ENCODE data around the gene CHD2.
"Not testable (repeated sequence)": the region's sequence is repeated elsewhere in the genome, so short reads cannot be mapped to it uniquely, and the experiment has no call there.

The CHD2 gene

GRCh38 chr15:93055211-93055610, 155.1 kb downstream of the CHD2 start:
- H3K9me3 ChIP-seq (ENCODE audit: control insufficient read depth, low read length) = no peaks in the 10 kb centered on the region
- no peak overlapping the region for H3K4me3 ChIP-seq (ENCODE audit: insufficient read depth, low read depth, low read length)
- no peak overlapping the region for H3K27ac ChIP-seq (ENCODE audit: insufficient read depth, low read depth, low read length, poor library complexity, severe bottlenecking)
- H3K27me3 ChIP-seq (ENCODE audit: control insufficient read depth, insufficient read depth, low read length, poor library complexity, severe bottlenecking) = no peaks in the 10 kb centered on the region
- 94 to 97% methylated on average over 11 of the region's 11 CpGs for WGBS, 2 experiments
- H3K36me3 ChIP-seq (ENCODE audit: control insufficient read depth, insufficient read depth, low read length) = peaks cover 49% of the 10 kb centered on the region
- H3K4me1 ChIP-seq (ENCODE audit: control insufficient read depth, insufficient read depth, low read length) = peaks cover 45% of the 10 kb centered on the region

GRCh38 chr15:93056836-93057235, 156.7 kb downstream of the CHD2 start:
- Histone ChIP-seq H3K4me1 (ENCODE audit: control insufficient read depth, insufficient read depth, low read length) (peaks cover 56% of the 10 kb centered on the region), H3K27ac (ENCODE audit: insufficient read depth, low read depth, low read length, poor library complexity, severe bottlenecking) (no peak overlapping the region)
- 84 to 86% methylated on average over 7 of the region's 7 CpGs for WGBS, 2 experiments

DNA sequence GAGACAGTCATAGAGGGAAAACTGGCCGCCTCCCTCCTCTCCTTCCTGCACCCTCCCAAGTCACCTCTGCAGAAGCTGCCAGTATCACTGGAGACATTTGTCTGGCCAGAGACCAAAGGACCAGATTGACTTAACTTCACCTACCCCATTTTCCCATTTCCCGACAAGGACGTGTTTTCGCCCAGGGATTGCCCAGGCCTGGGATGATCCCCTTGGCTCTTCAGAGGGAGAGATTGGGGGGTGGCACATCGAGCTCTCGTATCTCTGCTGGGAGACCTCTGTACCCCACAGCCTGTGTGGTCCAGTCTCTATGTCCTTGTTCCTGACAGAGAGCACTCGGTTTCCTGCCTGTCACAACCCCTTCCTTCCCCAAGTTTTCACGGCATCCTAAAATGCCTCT, 157.5 kb downstream of the CHD2 start:
- Histone ChIP-seq H3K36me3 (ENCODE audit: control insufficient read depth, insufficient read depth, low read length) (peaks cover 26% of the 10 kb centered on the region), H3K27ac (ENCODE audit: insufficient read depth, low read depth, low read length, poor library complexity, severe bottlenecking) (peak overlapping the region; percentile 23), H3K4me1 (ENCODE audit: control insufficient read depth, insufficient read depth, low read length) (peaks cover 50% of the 10 kb centered on the region)

More at GRCh38 chr15:93056836-93057235, 156.7 kb downstream of the CHD2 start:
- peaks cover 33% of the 10 kb centered on the region for H3K36me3 ChIP-seq (ENCODE audit: control insufficient read depth, insufficient read depth, low read length)
- H3K27me3 ChIP-seq (ENCODE audit: control insufficient read depth, insufficient read depth, low read length, poor library complexity, severe bottlenecking) = no peaks in the 10 kb centered on the region
- H3K4me3 ChIP-seq (ENCODE audit: insufficient read depth, low read depth, low read length) = no peak overlapping the region
- no peaks in the 10 kb centered on the region for H3K9me3 ChIP-seq (ENCODE audit: control insufficient read depth, low read length)

DNA sequence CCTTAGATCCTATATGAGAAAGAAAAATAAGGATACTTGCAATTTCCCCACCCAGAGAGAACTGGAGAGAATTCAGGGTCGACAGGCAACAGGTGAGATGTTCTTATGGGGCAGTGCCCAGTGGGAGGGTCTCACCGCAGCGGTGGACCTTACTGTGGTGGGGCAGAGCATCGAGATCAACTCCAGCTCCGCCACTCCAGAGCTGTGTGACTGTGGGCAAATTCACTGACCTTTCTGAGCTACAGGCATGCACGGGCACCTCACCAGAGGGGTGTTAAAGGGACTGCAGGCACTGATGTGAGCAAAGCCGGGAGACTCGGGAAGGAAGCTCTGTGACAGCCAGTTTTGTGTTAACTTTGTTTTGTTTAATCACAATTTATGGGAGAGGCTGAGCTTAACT, 158.0 kb downstream of the CHD2 start:
- Histone ChIP-seq H3K27ac (ENCODE audit: insufficient read depth, low read depth, low read length, poor library complexity, severe bottlenecking) (no peak overlapping the region), H3K36me3 (ENCODE audit: control insufficient read depth, insufficient read depth, low read length) (peaks cover 21% of the 10 kb centered on the region), H3K27me3 (ENCODE audit: control insufficient read depth, insufficient read depth, low read length, poor library complexity, severe bottlenecking) (no peaks in the 10 kb centered on the region), H3K4me1 (ENCODE audit: control insufficient read depth, insufficient read depth, low read length) (peaks cover 47% of the 10 kb centered on the region), H3K9me3 (ENCODE audit: control insufficient read depth, low read length) (no peaks in the 10 kb centered on the region), H3K4me3 (ENCODE audit: insufficient read depth, low read depth, low read length) (no peak overlapping the region)
- 92 to 95% methylated on average over 8 of the region's 8 CpGs for WGBS, 2 experiments

More for the DNA sequence above, 157.5 kb downstream of the CHD2 start:
- H3K4me3 ChIP-seq (ENCODE audit: insufficient read depth, low read depth, low read length) = no peak overlapping the region
- H3K9me3 ChIP-seq (ENCODE audit: control insufficient read depth, low read length) = no peaks in the 10 kb centered on the region
- WGBS, 2 experiments = 94 to 95% methylated on average over 8 of the region's 8 CpGs
- no peaks in the 10 kb centered on the region for H3K27me3 ChIP-seq (ENCODE audit: control insufficient read depth, insufficient read depth, low read length, poor library complexity, severe bottlenecking)

GRCh38 chr15:93058904-93059427, 158.8 kb downstream of the CHD2 start:
- Histone ChIP-seq H3K36me3 (ENCODE audit: control insufficient read depth, insufficient read depth, low read length) (peaks cover 27% of the 10 kb centered on the region), H3K4me1 (ENCODE audit: control insufficient read depth, insufficient read depth, low read length) (peaks cover 56% of the 10 kb centered on the region), H3K27ac (ENCODE audit: insufficient read depth, low read depth, low read length, poor library complexity, severe bottlenecking) (peak overlapping the region; percentile 31)

GRCh38 chr15:93059442-93059841, 159.3 kb downstream of the CHD2 start:
- Histone ChIP-seq H3K27me3 (ENCODE audit: control insufficient read depth, insufficient read depth, low read length, poor library complexity, severe bottlenecking) (no peaks in the 10 kb centered on the region), H3K4me3 (ENCODE audit: insufficient read depth, low read depth, low read length) (no peak overlapping the region), H3K36me3 (ENCODE audit: control insufficient read depth, insufficient read depth, low read length) (peaks cover 28% of the 10 kb centered on the region), H3K4me1 (ENCODE audit: control insufficient read depth, insufficient read depth, low read length) (peaks cover 60% of the 10 kb centered on the region), H3K9me3 (ENCODE audit: control insufficient read depth, low read length) (no peaks in the 10 kb centered on the region), H3K27ac (ENCODE audit: insufficient read depth, low read depth, low read length, poor library complexity, severe bottlenecking) (no peak overlapping the region)
- 85% methylated on average over 8 of the region's 8 CpGs for WGBS, 2 experiments

More at GRCh38 chr15:93058904-93059427, 158.8 kb downstream of the CHD2 start:
- H3K27me3 ChIP-seq (ENCODE audit: control insufficient read depth, insufficient read depth, low read length, poor library complexity, severe bottlenecking) = no peaks in the 10 kb centered on the region
- H3K4me3 ChIP-seq (ENCODE audit: insufficient read depth, low read depth, low read length) = no peak overlapping the region
- no peaks in the 10 kb centered on the region for H3K9me3 ChIP-seq (ENCODE audit: control insufficient read depth, low read length)
- 79 to 81% methylated on average over 18 of the region's 18 CpGs for WGBS, 2 experiments

GRCh38 chr15:93060336-93061248, 160.5 kb downstream of the CHD2 start:
- Histone ChIP-seq H3K27me3 (ENCODE audit: control insufficient read depth, insufficient read depth, low read length, poor library complexity, severe bottlenecking) (no peaks in the 10 kb centered on the region), H3K27ac (ENCODE audit: insufficient read depth, low read depth, low read length, poor library complexity, severe bottlenecking) (no peak overlapping the region), H3K36me3 (ENCODE audit: control insufficient read depth, insufficient read depth, low read length) (peaks cover 19% of the 10 kb centered on the region), H3K4me1 (ENCODE audit: control insufficient read depth, insufficient read depth, low read length) (peaks cover 70% of the 10 kb centered on the region), H3K4me3 (ENCODE audit: insufficient read depth, low read depth, low read length) (peak overlapping the region; percentile 6), H3K9me3 (ENCODE audit: control insufficient read depth, low read length) (no peaks in the 10 kb centered on the region)
- WGBS, 2 experiments = 64 to 66% methylated on average over 19 of the region's 19 CpGs

GRCh38 chr15:93062628-93063261, 162.6 kb downstream of the CHD2 start:
- WGBS, 2 experiments = 31 to 40% methylated on average over 10 of the region's 13 CpGs
- H3K9me3 ChIP-seq (ENCODE audit: control insufficient read depth, low read length); H3K4me3 ChIP-seq (ENCODE audit: insufficient read depth, low read depth, low read length); H3K27me3 ChIP-seq (ENCODE audit: control insufficient read depth, insufficient read depth, low read length, poor library complexity, severe bottlenecking): not testable (repeated sequence)
- H3K4me1 ChIP-seq (ENCODE audit: control insufficient read depth, insufficient read depth, low read length) = peaks cover 79% of the 10 kb centered on the region
- H3K36me3 ChIP-seq (ENCODE audit: control insufficient read depth, insufficient read depth, low read length) = peaks cover 24% of the 10 kb centered on the region
- H3K27ac ChIP-seq (ENCODE audit: insufficient read depth, low read depth, low read length, poor library complexity, severe bottlenecking) = peak overlapping the region; percentile 63

DNA sequence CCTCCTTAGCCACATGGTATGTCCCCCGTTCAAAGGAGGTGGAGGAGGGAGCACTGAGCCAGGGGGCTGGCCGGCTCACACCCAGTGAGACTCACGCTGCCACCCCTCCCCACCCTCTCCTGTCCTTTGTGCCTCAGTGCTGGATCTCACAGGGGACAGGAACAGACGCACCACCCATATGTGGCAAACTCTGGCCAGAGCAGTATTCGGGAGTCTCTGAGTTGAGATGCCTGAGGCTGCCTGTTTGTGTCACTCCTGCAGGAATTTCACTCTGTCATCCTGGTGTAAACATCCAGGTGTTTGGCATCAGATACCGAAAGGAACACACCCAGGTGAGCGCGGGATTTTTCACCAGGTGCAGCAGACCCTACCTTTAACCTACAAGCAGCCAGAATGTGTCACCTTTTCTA, 163.1 kb downstream of the CHD2 start:
- Histone ChIP-seq H3K4me3 (ENCODE audit: insufficient read depth, low read depth, low read length) (no peak overlapping the region), H3K4me1 (ENCODE audit: control insufficient read depth, insufficient read depth, low read length) (peaks cover 79% of the 10 kb centered on the region), H3K9me3 (ENCODE audit: control insufficient read depth, low read length) (no peaks in the 10 kb centered on the region), H3K27me3 (ENCODE audit: control insufficient read depth, insufficient read depth, low read length, poor library complexity, severe bottlenecking) (no peaks in the 10 kb centered on the region), H3K27ac (ENCODE audit: insufficient read depth, low read depth, low read length, poor library complexity, severe bottlenecking) (peak overlapping the region; percentile 63), H3K36me3 (ENCODE audit: control insufficient read depth, insufficient read depth, low read length) (peaks cover 23% of the 10 kb centered on the region)
- WGBS, 2 experiments = 50 to 51% methylated on average over 8 of the region's 8 CpGs

Data from ectodermal cell (in vitro differentiated cells).